HepG2 (cell line): ENCODE results near the gene MTG1. TPM values are rescaled to one million over a fixed set of nuclear protein-coding genes. Genes with fewer than 3 reads are reported as not detected.

Experiments
- ASH2L ChIP-seq: fragments of 300-600, 200-600 bp; sonication (generic); IDR thresholded peaks from 2 replicates; pipeline ENCODE4 v1.7.0; 2017; ENCODE audit warnings: low read depth, mild to moderate bottlenecking, moderate library complexity, mixed read lengths, low read length; ENCODE audit not compliant: insufficient read length
- IRF2 ChIP-seq: IDR thresholded peaks from 2 replicates; pipeline ENCODE4 v1.6.1; 2018; ENCODE audit warnings: missing genetic modification reagents, missing compliant biosample characterization
- KDM2A ChIP-seq: sonication (generic); formaldehyde crosslinking; IDR thresholded peaks from 2 replicates; pipeline ENCODE4 v1.4.0; 2020; ENCODE audit warnings: low read depth, missing genetic modification reagents, borderline replicate concordance
- LCORL ChIP-seq, 2 experiments: fragments of 450-650 bp in 1 of 2; sonication (generic) in 1 of 2; formaldehyde crosslinking in 1 of 2; IDR thresholded peaks; 2 replicates each; pipeline versions ENCODE4 v1.5.0 to v1.6.1; 2017 to 2020; ENCODE audit warnings: antibody characterized with exemption in 1 of 2, missing genetic modification reagents in 1 of 2
- MIXL1 ChIP-seq: IDR thresholded peaks from 2 replicates; pipeline ENCODE4 v1.6.1; 2016
- MTA3 ChIP-seq: sonication (generic); formaldehyde crosslinking; IDR thresholded peaks from 2 replicates; pipeline ENCODE4 v1.4.0; 2020; ENCODE audit warnings: missing genetic modification reagents
- NCOR1 ChIP-seq: fragments of 200-600 bp; sonication (generic); IDR thresholded peaks from 2 replicates; pipeline ENCODE4 v1.7.0; 2017; ENCODE audit warnings: antibody characterized with exemption, low read length, borderline replicate concordance
- NRL ChIP-seq: sonication (generic); formaldehyde crosslinking; IDR thresholded peaks from 2 replicates; pipeline ENCODE4 v1.5.0; 2020; ENCODE audit warnings: missing genetic modification reagents, mild to moderate bottlenecking, moderate library complexity, borderline replicate concordance
- PBX2 ChIP-seq: IDR thresholded peaks from 2 replicates; pipeline ENCODE4 v1.6.1; 2016; ENCODE audit warnings: control low read depth
- POGK ChIP-seq: sonication (generic); formaldehyde crosslinking; conservative IDR thresholded peaks from 2 replicates; pipeline ENCODE4 v1.8.0; 2022; ENCODE audit warnings: mild to moderate bottlenecking, moderate library complexity, missing genetic modification reagents
- POLR2A ChIP-seq, 2 experiments: IDR thresholded peaks; 2 replicates each; pipeline ENCODE4 v1.6.1; 2011; ENCODE audit warnings: low read depth in 2 of 2, low read length in 2 of 2, mild to moderate bottlenecking in 1 of 2, moderate library complexity in 1 of 2; ENCODE audit not compliant: insufficient read depth in 1 of 2
- RFXANK ChIP-seq: IDR thresholded peaks from 2 replicates; pipeline ENCODE4 v1.6.1; 2016
- SMAD9 ChIP-seq: sonication (generic); formaldehyde crosslinking; IDR thresholded peaks from 2 replicates; pipeline ENCODE4 v1.5.1; 2020; ENCODE audit warnings: mild to moderate bottlenecking, missing genetic modification reagents
- SP140L ChIP-seq: sonication (generic); formaldehyde crosslinking; IDR thresholded peaks from 2 replicates; pipeline ENCODE4 v1.4.0; 2020; ENCODE audit warnings: missing genetic modification reagents, borderline replicate concordance
- YEATS2 ChIP-seq: sonication (generic); formaldehyde crosslinking; IDR thresholded peaks from 2 replicates; pipeline ENCODE4 v1.4.0; 2020; ENCODE audit warnings: missing genetic modification reagents, borderline replicate concordance
- ZFY ChIP-seq: sonication (generic); formaldehyde crosslinking; IDR thresholded peaks from 2 replicates; pipeline ENCODE4 v1.4.0; 2020; ENCODE audit warnings: missing genetic modification reagents
- ZKSCAN5 ChIP-seq: sonication (generic); formaldehyde crosslinking; IDR thresholded peaks from 2 replicates; pipeline ENCODE4 v1.5.1; 2020; ENCODE audit warnings: mild to moderate bottlenecking, missing genetic modification reagents
- ZNF432 ChIP-seq: sonication (generic); formaldehyde crosslinking; IDR thresholded peaks from 2 replicates; pipeline ENCODE4 v1.5.0; 2020; ENCODE audit warnings: missing genetic modification reagents, mild to moderate bottlenecking, borderline replicate concordance
- ZNF451 ChIP-seq: sonication (generic); formaldehyde crosslinking; IDR thresholded peaks from 2 replicates; pipeline ENCODE4 v1.5.0; 2020; ENCODE audit warnings: mild to moderate bottlenecking, missing genetic modification reagents
- polyA plus RNA-seq, 8 experiments: library from polyadenylated mRNA; depleted of rRNA in 3 of 8; stranded (reverse) in 7 of 8; unstranded in 1 of 8; fragments of >200 nt; fragmentation: Illumina TruSeq in 4 of 8; extraction: Trizol in 4 of 8; gene quantifications; 2 replicates each; pipeline versions ENCODE4 v1.2.1 to v1.2.3, GENCODE V29; 2011 to 2016; ENCODE audit warnings: low read depth in 4 of 8, missing spikeins in 1 of 8, mixed read lengths in 1 of 8; ENCODE audit not compliant: insufficient read depth in 1 of 8
- total RNA-seq, 5 experiments: library from RNA; depleted of rRNA; stranded (reverse); fragments of >200 nt; fragmentation: Illumina TruSeq; extraction: Trizol; gene quantifications; 2 replicates each; pipeline ENCODE4 v1.2.3, GENCODE V29; 2016; ENCODE audit warnings: low read depth in 1 of 5
- TF ChIP-seq, protein P1 (sequence below): sonication (generic); formaldehyde crosslinking; IDR thresholded peaks from 2 replicates; pipeline ENCODE4 v1.4.0; 2020; ENCODE audit warnings: mild to moderate bottlenecking, missing genetic modification reagents, borderline replicate concordance
- TF ChIP-seq, protein P2 (sequence below): sonication (generic); formaldehyde crosslinking; IDR thresholded peaks from 2 replicates; pipeline ENCODE4 v1.4.0; 2020; ENCODE audit warnings: missing genetic modification reagents, borderline replicate concordance
- TF ChIP-seq, protein P3 (sequence below): IDR thresholded peaks from 2 replicates; pipeline ENCODE4 v1.6.1; 2016; ENCODE audit warnings: mild to moderate bottlenecking

MTG1 gene
- total and polyA plus RNA-seq, 2 of the 13 experiments (the other 11 are each of a cell fraction or from before 2014, with no cell fraction given): 42.0 to 103 TPM

GRCh38 chr10:133359554-133359971 lies 34.4 kb upstream of the MTG1 start (continued):
- TF ChIP-seq LCORL (IDR thresholded peaks at IDR 0.05) (peak; percentile 76; the same call in 1 of the 2 replicates), LCORL (CRISPR knock-in tag; IDR thresholded peaks at IDR 0.05) (peak; percentile 89), ZFY (peak; percentile 34; the same call in 1 of the 2 replicates), YEATS2 (CRISPR knock-in tag) (no peak), MTA3 (no peak), MIXL1 (no peak), ASH2L (peak; percentile 41), KDM2A (CRISPR knock-in tag) (peak; percentile 41; the same call in 1 of the 2 replicates), ZKSCAN5 (CRISPR knock-in tag) (no peak), SP140L (CRISPR knock-in tag) (no peak), POLR2A (IDR thresholded peaks at IDR 0.05; ENCODE audit: insufficient read depth in 1 of 2, low read depth in 2 of 2, low read length in 2 of 2) (0 out of 4 replicates have a peak, but pooled peaks of 1 of the 2 experiments have one; percentile 25), ZNF451 (0 out of 2 replicates have a peak, but pooled peaks have one; percentile 6), NRL (CRISPR knock-in tag) (peak; percentile 43; the same call in 1 of the 2 replicates), SMAD9 (CRISPR knock-in tag) (no peak), ZNF432 (CRISPR knock-in tag) (no peak), IRF2 (peak; percentile 58; the same call in 1 of the 2 replicates), POGK (no peak; the same call in 1 of the 2 replicates), PBX2 (CRISPR knock-in tag) (no peak), RFXANK (CRISPR knock-in tag) (no peak), NCOR1 (peak; percentile 61; the same call in 1 of the 2 replicates)
- TF ChIP-seq, protein P1, sequence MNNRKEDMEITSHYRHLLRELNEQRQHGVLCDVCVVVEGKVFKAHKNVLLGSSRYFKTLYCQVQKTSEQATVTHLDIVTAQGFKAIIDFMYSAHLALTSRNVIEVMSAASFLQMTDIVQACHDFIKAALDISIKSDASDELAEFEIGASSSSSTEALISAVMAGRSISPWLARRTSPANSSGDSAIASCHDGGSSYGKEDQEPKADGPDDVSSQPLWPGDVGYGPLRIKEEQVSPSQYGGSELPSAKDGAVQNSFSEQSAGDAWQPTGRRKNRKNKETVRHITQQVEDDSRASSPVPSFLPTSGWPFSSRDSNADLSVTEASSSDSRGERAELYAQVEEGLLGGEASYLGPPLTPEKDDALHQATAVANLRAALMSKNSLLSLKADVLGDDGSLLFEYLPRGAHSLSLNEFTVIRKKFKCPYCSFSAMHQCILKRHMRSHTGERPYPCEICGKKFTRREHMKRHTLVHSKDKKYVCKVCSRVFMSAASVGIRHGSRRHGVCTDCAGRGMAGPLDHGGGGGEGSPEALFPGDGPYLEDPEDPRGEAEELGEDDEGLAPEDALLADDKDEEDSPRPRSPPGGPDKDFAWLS (CRISPR knock-in tag): peak; percentile 74; the same call in 1 of the 2 replicates
- TF ChIP-seq, protein P2, sequence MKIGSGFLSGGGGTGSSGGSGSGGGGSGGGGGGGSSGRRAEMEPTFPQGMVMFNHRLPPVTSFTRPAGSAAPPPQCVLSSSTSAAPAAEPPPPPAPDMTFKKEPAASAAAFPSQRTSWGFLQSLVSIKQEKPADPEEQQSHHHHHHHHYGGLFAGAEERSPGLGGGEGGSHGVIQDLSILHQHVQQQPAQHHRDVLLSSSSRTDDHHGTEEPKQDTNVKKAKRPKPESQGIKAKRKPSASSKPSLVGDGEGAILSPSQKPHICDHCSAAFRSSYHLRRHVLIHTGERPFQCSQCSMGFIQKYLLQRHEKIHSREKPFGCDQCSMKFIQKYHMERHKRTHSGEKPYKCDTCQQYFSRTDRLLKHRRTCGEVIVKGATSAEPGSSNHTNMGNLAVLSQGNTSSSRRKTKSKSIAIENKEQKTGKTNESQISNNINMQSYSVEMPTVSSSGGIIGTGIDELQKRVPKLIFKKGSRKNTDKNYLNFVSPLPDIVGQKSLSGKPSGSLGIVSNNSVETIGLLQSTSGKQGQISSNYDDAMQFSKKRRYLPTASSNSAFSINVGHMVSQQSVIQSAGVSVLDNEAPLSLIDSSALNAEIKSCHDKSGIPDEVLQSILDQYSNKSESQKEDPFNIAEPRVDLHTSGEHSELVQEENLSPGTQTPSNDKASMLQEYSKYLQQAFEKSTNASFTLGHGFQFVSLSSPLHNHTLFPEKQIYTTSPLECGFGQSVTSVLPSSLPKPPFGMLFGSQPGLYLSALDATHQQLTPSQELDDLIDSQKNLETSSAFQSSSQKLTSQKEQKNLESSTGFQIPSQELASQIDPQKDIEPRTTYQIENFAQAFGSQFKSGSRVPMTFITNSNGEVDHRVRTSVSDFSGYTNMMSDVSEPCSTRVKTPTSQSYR (CRISPR knock-in tag): no peak
- TF ChIP-seq, protein P3, sequence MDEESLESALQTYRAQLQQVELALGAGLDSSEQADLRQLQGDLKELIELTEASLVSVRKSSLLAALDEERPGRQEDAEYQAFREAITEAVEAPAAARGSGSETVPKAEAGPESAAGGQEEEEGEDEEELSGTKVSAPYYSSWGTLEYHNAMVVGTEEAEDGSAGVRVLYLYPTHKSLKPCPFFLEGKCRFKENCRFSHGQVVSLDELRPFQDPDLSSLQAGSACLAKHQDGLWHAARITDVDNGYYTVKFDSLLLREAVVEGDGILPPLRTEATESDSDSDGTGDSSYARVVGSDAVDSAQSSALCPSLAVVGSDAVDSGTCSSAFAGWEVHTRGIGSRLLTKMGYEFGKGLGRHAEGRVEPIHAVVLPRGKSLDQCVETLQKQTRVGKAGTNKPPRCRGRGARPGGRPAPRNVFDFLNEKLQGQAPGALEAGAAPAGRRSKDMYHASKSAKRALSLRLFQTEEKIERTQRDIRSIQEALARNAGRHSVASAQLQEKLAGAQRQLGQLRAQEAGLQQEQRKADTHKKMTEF (CRISPR knock-in tag): peak; percentile 67; the same call in 1 of the 2 replicates
